Smooth muscle cell (in vitro differentiated cells): ENCODE results near the gene ZDHHC14. TPM values are rescaled to one million over a fixed set of nuclear protein-coding genes. Genes with fewer than 3 reads are reported as not detected.

Experiments used
- DNase-seq: peaks from one replicate; lab custom pipeline; 2025; ENCODE audit not compliant: unreplicated experiment; lab: John Stamatoyannopoulos, UW
- H2AFZ ChIP-seq: fragments of 200-600 bp; sonication (generic); 2 replicates; pipeline ENCODE4 v1.6.0; 2016; ENCODE audit warnings: antibody characterized with exemption, low read depth, mild to moderate bottlenecking
- H3F3A ChIP-seq: fragments of 200-600 bp; sonication (generic); 2 replicates; pipeline ENCODE4 v1.6.0; 2017; ENCODE audit warnings: antibody characterized with exemption, low read depth
- H3K27ac ChIP-seq: fragments of 200-600 bp; sonication (generic); 2 replicates; pipeline ENCODE4 v1.5.1; 2016; ENCODE audit warnings: low read depth, mild to moderate bottlenecking
- H3K27me3 ChIP-seq: fragments of 200-600 bp; sonication (generic); 2 replicates; pipeline ENCODE4 v1.6.1; 2016; ENCODE audit warnings: low read depth, mild to moderate bottlenecking
- H3K36me3 ChIP-seq: fragments of 200-600 bp; sonication (generic); 2 replicates; pipeline ENCODE4 v1.5.1; 2016; ENCODE audit warnings: low read depth
- H3K4me1 ChIP-seq: fragments of 200-600 bp; sonication (generic); 2 replicates; pipeline ENCODE4 v1.5.1; 2016; ENCODE audit warnings: low read depth
- H3K4me2 ChIP-seq: fragments of 200-600 bp; sonication (generic); 2 replicates; pipeline ENCODE4 v1.6.0; 2016; ENCODE audit warnings: mild to moderate bottlenecking
- H3K4me3 ChIP-seq: fragments of 200-600 bp; sonication (generic); 2 replicates; pipeline ENCODE4 v1.5.1; 2016; ENCODE audit warnings: mild to moderate bottlenecking
- H3K79me2 ChIP-seq: fragments of 200-600 bp; sonication (generic); 2 replicates; pipeline ENCODE4 v1.6.0; 2016; ENCODE audit warnings: low read depth, mild to moderate bottlenecking
- H3K9ac ChIP-seq: fragments of 200-600 bp; sonication (generic); 2 replicates; pipeline ENCODE4 v1.6.0; 2016; ENCODE audit warnings: low read depth
- H3K9me3 ChIP-seq: fragments of 200-600 bp; sonication (generic); replicated peaks from 2 replicates; pipeline ENCODE4 v1.5.1; 2016; ENCODE audit warnings: low read depth
- H4K20me1 ChIP-seq: fragments of 200-600 bp; sonication (generic); 2 replicates; pipeline ENCODE4 v1.6.0; 2016; ENCODE audit warnings: low read depth
- WGBS: methylation state at CpG from one replicate; pipeline ENCODE4 v1.1.7; 2016; ENCODE audit warnings: low lambda C conversion rate; 5-methylcytosine and 5-hydroxymethylcytosine counted together
- polyA plus RNA-seq: library from polyadenylated mRNA; unstranded; fragments of >200 nt; fragmentation: Nextera tagmentation; extraction: Ambion mirVana; gene quantifications from 2 replicates; pipeline ENCODE4 v1.2.1, GENCODE V29; 2016
- total RNA-seq: library from RNA; depleted of rRNA; stranded (reverse); fragments of >200 nt; gene quantifications from 2 replicates; pipeline ENCODE4 v1.2.3, GENCODE V29; 2014
- TF ChIP-seq, protein P1 (sequence below): fragments of 200-600 bp; sonication (generic); IDR thresholded peaks from 2 replicates; pipeline ENCODE4 v1.5.1; 2017; ENCODE audit warnings: borderline replicate concordance, mild to moderate bottlenecking, antibody characterized with exemption; ENCODE audit not compliant: insufficient read depth, poor library complexity, severe bottlenecking

Gene ZDHHC14
- total and polyA plus RNA-seq, 2 experiments from 2014 or later, result 1.3 to 1.6 TPM

GRCh38 chr6:157570752-157571151 is 189.8 kb downstream of the ZDHHC14 start:
- H3K79me2 ChIP-seq, result no peaks in the 10 kb centered on the region
- H3K4me1 ChIP-seq, result no peaks in the 10 kb centered on the region
- no peaks in the 10 kb centered on the region for H3F3A ChIP-seq
- H3K27me3 ChIP-seq, result no peaks in the 10 kb centered on the region
- no peak overlapping the region for H3K4me2 ChIP-seq
- H3K9ac ChIP-seq, result no peak overlapping the region
- DNase-seq, result no peak
- no peaks in the 10 kb centered on the region for H4K20me1 ChIP-seq
- H3K27ac ChIP-seq, result no peak overlapping the region
- no peak overlapping the region for H3K4me3 ChIP-seq
- no peaks in the 10 kb centered on the region for H3K9me3 ChIP-seq
- no peaks in the 10 kb centered on the region for H3K36me3 ChIP-seq
- TF ChIP-seq, protein P1, sequence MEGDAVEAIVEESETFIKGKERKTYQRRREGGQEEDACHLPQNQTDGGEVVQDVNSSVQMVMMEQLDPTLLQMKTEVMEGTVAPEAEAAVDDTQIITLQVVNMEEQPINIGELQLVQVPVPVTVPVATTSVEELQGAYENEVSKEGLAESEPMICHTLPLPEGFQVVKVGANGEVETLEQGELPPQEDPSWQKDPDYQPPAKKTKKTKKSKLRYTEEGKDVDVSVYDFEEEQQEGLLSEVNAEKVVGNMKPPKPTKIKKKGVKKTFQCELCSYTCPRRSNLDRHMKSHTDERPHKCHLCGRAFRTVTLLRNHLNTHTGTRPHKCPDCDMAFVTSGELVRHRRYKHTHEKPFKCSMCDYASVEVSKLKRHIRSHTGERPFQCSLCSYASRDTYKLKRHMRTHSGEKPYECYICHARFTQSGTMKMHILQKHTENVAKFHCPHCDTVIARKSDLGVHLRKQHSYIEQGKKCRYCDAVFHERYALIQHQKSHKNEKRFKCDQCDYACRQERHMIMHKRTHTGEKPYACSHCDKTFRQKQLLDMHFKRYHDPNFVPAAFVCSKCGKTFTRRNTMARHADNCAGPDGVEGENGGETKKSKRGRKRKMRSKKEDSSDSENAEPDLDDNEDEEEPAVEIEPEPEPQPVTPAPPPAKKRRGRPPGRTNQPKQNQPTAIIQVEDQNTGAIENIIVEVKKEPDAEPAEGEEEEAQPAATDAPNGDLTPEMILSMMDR, result no peak
- no peak overlapping the region for H2AFZ ChIP-seq

DNA sequence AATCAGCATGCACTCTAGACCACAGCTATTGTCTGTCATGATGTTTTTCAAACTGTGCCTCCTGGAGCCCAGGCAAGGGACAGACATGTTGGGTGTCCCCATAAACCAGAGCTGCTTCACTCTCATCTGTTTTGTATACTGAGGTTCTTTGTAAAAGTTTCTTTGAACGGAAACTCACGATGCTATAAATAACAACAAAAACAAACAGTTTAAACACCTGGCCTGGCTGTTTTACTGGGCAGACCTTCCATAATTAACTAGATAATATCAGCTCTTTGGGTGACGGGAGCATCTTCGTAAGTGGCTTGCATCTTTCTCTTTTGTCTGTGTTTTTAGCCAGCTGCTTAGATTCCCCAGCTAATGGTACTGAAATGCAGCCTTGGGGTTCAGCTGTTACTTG is 190.3 kb downstream of the ZDHHC14 start:
- Histone ChIP-seq H2AFZ (no peak overlapping the region), H3K27me3 (no peaks in the 10 kb centered on the region), H3K9me3 (no peaks in the 10 kb centered on the region), H4K20me1 (no peaks in the 10 kb centered on the region), H3K36me3 (no peaks in the 10 kb centered on the region), H3K4me3 (no peak overlapping the region), H3K79me2 (no peaks in the 10 kb centered on the region), H3K9ac (no peak overlapping the region), H3K27ac (no peak overlapping the region), H3K4me1 (no peaks in the 10 kb centered on the region), H3F3A (no peaks in the 10 kb centered on the region), H3K4me2 (no peak overlapping the region)
- TF ChIP-seq, protein P1, result no peak
- WGBS, result 50% methylated on average over 4 of the region's 4 CpGs
- no peak for DNase-seq

DNA sequence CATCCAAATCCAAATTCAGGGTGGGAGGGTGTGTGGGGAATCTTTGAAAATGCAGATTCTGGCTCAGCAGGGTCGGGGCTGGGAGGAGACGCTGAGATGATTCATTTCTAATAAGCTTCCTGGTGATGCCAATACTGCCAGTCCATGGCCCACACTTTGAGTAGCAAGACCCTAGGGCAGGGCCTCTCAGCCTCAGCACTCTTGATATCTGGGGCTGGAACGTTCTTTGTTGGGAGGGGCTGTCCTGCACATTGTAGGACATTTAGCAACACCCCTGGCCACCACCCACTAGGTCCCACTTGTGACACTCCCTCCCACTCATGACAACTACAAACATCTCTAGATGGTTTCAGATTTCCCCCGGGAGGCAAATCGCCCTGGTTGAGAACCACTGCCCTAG is 191.0 kb downstream of the ZDHHC14 start:
- Histone ChIP-seq H3K27me3 (no peaks in the 10 kb centered on the region), H3K9ac (no peak overlapping the region), H3K4me2 (no peak overlapping the region), H3K36me3 (no peaks in the 10 kb centered on the region), H2AFZ (no peak overlapping the region), H3K4me1 (no peaks in the 10 kb centered on the region), H3F3A (no peaks in the 10 kb centered on the region), H3K4me3 (no peak overlapping the region), H3K27ac (no peak overlapping the region), H3K79me2 (no peaks in the 10 kb centered on the region), H3K9me3 (no peaks in the 10 kb centered on the region), H4K20me1 (no peaks in the 10 kb centered on the region)
- no peak for DNase-seq
- WGBS, result 86% methylated on average over 5 of the region's 5 CpGs
- TF ChIP-seq, protein P1, result no peak

GRCh38 chr6:157574851-157575424 is 193.9 kb downstream of the ZDHHC14 start:
- no peak for DNase-seq
- Histone ChIP-seq H3K27me3 (no peaks in the 10 kb centered on the region), H3K36me3 (no peaks in the 10 kb centered on the region), H3K9me3 (no peaks in the 10 kb centered on the region), H3K79me2 (no peaks in the 10 kb centered on the region), H3K27ac (no peak overlapping the region), H3K4me1 (no peaks in the 10 kb centered on the region), H3K4me3 (no peak overlapping the region), H3F3A (no peaks in the 10 kb centered on the region), H3K9ac (no peak overlapping the region), H4K20me1 (no peaks in the 10 kb centered on the region), H2AFZ (no peak overlapping the region), H3K4me2 (no peak overlapping the region)
- 95% methylated on average over 5 of the region's 5 CpGs for WGBS
- TF ChIP-seq, protein P1, result no peak
